ENCODE results near the gene OR4D1.

- TF ChIP-seq YY1 (IDR thresholded peaks at IDR 0.05; ENCODE audit: insufficient read depth, insufficient read length) (no peak), SUZ12 (IDR thresholded peaks at IDR 0.05; ENCODE audit: extremely low read depth, insufficient read depth, insufficient read length) (no peak)
These were observed 39.5 kb downstream of the OR4D1 start for GRCh38 chr17:58187675-58188074.
